ENCODE measurements around the gene OR2Y1.

DNA sequence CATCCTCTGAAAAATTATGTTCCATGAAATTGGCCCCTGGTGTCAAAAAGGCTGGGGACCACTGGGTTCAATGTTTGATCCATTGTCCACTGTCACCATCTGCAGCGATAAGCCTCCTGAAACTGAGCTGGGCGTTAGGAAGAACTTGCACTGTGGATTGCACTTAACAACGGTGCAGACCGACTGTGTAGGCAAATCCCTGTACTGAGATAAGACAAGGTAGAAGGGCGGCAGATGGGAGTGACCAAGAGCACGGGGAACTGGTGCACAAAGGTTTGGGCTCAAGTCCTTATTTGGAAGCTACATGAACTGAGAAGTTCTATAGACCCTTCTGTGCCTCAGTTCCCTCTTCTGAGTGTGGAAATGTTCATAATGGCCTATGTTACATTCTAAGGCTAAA, 48.8 kb downstream of the OR2Y1 start:
- TF ChIP-seq, protein P1, sequence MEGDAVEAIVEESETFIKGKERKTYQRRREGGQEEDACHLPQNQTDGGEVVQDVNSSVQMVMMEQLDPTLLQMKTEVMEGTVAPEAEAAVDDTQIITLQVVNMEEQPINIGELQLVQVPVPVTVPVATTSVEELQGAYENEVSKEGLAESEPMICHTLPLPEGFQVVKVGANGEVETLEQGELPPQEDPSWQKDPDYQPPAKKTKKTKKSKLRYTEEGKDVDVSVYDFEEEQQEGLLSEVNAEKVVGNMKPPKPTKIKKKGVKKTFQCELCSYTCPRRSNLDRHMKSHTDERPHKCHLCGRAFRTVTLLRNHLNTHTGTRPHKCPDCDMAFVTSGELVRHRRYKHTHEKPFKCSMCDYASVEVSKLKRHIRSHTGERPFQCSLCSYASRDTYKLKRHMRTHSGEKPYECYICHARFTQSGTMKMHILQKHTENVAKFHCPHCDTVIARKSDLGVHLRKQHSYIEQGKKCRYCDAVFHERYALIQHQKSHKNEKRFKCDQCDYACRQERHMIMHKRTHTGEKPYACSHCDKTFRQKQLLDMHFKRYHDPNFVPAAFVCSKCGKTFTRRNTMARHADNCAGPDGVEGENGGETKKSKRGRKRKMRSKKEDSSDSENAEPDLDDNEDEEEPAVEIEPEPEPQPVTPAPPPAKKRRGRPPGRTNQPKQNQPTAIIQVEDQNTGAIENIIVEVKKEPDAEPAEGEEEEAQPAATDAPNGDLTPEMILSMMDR (conservative IDR thresholded peaks at IDR 0.05; ENCODE audit: low read length), result no peak
- TF ChIP-seq EZH2phosphoT487 (IDR thresholded peaks at IDR 0.05; ENCODE audit: borderline replicate concordance, low read depth, low read length), result no peak

Data from OCI-LY7 (cell line).